Activated naive CD8-positive, alpha-beta T cell treated with anti-CD3 and anti-CD28 coated beads, Interleukin-2, amount 50 U/mL, for 16 hours (primary cell): Measurements from ENCODE around the gene KIAA0513.
"Not testable (repeated sequence)": the region's sequence is repeated elsewhere in the genome, so short reads cannot be mapped to it uniquely, and the experiment has no call there.

Experiments
- DNase-seq: peaks from one replicate; pipeline ENCODE4 v3.0.0-alpha.2; 2020; ENCODE audit warnings: low read depth, low spot score

The KIAA0513 gene

DNA sequence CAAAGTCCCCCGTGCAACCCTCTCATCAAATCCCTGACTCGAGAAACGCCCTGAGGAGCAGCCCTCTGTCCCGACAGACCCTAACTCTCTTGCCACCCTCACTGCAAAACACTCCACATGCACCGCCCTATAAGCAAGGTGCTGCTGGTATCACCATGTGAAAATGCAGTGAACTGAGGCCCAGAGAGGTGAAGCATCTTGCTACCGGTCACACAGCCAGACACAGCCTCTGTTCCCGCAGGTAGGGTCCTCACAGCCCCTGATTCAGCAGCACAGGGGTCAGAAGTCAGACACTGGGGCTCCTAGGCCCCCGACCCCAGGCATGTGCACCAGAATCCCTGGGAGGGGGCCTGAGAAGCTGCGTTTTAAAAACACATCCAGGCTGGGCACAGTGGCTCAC, 83.6 kb downstream of the KIAA0513 start:
- no peak for DNase-seq

DNA sequence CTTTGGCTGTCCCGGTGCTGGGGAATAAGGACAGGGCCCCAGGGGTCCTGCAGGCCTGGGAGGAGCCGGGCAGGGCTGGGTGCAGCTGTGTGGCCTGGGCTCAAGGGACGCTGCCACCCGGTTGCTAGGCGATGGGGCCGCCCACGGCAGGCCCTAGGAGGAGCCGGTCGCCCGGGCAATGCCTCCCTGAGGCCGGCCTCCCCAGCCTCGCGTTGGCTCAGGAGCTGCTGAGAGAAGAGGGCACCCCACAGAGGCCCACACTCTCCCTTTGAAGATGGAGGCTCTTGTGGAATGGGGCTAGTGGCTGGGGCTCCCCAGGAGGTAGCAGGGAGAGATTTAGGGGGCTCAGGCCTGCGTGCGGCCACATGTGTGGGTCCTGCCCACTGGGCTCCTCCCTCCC, 84.8 kb downstream of the KIAA0513 start, which contains the start of gene CIBAR2:
TSS of gene CIBAR2 (minus strand) at position 109 of the 400 bp plus-strand sequence. CDS start 120 bp downstream, outside the sequence.
- no peak for DNase-seq

DNA sequence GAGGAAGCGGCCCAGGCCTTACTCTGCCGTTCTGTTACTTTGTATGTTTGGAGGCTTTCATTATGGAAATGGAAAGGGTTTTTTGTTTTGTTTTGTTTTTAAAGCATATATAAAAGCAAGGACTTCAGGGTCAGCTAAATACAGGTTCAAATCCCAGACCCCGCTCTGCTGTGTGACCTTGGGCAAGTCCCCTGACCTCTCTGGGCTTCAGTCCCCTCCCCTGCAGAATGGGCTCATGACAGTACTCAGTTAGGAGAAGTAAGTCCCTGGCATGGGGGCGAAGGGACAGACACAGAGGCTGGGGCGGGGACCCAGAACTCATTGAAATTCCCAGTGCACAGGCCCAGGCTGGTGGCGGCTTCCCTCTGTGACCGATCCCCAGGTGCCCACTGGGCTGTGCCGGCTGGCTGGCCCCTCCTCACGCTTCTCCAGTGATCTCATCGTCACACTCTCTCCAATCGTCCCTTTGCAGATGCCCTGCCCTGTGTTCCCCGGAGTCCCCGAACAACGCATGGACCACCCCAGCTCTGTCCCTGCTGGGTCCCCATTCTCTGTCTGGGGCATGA, 85.7 kb downstream of the KIAA0513 start:
- DNase-seq = no peak

DNA sequence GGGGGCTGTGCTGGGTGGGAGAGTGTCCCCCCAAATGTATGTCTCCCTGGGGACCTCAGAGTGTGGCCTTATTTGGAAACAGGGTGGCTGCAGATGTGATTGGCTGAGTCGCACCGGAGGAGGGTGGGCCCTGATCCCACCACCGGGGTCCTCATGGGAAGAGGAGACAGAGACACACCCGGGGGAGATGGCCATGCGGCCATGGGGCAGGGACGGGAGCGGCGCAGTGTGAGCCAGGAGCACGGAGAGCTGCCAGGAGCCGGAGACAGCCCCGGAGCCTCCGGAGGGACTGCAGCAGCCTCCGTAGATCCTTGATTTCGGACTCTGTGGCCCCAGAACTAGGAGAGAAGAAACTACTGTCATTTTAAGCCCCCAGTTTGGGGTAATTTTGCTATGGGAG, 86.3 kb downstream of the KIAA0513 start:
- DNase-seq = no peak

DNA sequence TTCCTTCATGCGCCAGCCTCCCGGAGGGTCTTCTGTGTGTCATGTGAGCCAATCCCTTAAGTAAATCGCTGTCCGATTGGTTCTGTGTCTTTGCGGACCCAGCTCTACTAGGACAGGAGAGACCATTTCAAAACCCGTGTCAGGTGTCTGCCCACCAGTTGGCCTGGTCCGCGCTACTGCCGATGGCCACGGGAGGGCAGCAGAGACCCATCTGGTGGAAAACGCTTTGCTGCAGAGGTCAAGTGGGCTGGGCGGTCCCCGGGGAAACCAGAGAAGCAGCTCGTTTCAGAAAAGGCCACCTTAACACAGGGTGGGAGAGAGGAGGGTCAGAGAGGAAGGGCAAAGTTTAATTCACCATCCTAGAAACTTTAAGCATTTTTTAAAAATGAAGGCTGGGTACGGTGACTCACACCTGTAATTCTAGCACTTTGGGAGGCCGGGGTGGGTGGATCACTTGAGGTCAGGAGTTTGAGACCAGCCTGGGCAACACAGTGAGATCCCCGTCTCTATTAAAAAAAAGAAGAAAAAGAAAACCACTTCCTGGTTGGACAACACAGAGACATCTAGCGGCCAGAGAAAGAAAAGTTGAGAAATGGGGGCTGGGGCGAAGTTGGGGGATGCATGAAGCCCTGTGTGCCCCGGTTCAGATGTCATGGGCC, 87.4 kb downstream of the KIAA0513 start:
- DNase-seq = peak; percentile 76

DNA sequence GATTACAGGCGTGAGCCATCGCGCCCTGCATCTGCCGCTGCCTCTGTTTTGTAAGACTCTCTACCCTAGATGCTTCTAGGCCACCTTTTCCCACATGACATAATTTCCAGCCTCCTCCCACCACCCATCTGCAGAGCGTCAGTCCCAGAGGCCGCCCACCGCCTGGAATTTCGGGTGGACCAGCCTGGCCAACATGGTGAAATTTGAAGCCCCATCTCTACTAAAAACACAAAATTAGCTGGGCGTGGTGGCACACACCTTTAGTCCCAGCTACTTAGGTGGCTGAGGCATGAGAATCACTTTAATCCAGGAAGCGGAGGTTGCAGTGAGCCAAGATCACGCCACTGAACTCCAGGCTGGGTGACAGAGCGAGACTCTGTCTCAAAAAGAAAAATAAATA, 89.8 kb downstream of the KIAA0513 start:
- no peak for DNase-seq

DNA sequence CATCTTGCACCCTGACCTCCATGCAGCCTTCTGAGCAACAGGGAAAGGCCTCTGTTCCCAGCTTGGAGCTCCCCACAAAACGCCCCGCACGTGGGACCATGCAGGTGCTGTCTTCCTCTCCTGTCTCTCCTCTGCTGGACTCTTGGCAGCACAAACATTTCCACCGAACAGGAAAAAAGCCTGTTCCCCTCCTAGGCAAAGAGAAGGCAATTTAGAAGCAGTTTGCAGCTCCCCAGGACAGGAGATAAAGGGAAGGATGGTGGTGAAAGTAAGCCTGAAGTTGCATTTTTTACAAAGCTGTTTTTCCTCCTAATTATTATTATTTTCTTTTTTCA, 92.4 kb downstream of the KIAA0513 start:
- no peak for DNase-seq

DNA sequence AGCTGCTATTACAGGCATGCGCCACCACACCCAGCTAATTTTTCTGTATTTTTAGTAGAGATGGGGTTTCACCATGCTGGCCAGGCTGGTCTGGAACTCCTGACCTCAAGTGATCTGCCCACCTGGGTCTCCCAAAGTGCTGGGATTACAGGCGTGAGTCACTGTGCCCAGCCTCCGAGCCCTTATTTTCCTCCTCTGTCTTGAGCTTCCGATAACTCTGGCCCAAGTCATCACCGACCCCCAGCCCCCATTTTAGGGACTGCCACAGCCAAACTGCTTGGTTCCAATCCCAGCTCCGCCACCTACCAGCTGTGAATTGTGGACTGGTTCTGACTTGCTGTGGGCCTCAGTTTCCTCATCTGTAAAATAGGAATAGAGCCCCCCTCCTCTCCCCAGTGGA, 95.8 kb downstream of the KIAA0513 start:
- not testable (repeated sequence) for DNase-seq

DNA sequence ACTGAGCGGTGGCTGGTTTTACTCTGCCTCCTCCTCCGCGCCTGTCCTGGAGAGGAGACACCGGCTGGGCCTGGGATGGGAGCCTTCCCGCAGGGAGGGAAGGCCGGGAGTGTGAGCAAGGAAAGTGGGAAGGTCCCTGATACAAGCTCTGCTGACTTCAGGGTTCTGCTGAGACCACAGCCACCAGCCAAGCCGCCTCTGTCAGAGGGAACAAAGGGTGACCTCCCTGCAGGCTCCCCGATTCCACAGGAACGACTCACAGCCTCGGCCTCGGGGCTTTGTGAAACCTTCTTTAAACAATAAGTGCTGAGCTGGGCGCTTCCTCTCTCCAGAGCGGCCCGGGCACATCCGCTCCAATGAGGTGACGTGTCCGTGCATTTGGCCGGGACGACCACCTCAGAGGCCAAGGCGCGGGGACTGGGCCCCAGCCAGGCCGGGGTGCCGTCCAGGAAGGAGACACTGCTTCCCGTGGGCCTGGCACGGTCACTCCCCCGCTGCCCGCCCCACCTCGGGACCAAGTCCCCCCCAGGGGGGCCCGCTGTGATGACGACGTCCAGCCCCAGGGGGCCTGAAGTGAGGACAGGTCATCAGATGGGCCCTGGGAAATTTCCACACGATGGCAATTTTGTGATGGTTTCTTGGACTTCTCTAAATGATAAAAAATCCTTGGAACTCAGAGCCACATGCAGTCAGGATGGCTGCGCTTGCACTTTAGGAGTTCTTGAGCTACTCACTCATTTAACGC, 96.5 kb downstream of the KIAA0513 start:
- DNase-seq = no peak

DNA sequence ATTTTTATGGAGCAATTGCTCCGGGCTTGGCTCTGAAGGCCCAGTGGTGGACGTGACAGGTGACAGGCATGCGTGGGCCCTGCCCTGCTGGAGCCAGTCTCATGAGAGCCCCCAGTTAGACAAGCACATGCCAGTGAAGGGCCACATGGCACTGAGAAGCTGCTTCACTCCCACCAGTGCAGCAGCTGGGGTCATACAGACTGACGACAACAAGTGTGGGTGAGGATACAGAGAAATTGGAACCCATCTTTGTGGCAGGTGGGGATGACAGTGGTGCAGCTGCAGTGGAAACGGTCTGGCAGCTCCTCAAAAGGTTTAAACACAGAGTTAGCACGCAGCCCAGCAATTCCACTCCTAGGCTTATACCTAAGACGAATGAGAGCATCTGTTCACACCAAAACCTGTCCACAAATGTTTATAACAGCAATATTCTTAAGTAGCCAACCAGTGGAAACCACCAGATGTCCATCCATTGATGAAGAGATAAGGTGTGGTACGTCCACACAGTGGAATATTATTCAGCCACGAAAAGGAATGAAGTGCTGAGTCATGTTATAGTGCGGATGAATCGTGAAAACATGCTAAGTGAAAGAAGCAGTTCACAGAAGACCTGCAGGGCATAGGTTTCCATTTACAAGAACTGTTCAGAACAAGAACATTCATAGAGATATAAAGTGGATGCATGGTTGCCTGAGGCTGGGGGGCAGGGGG, 97.2 kb downstream of the KIAA0513 start:
- no peak for DNase-seq

DNA sequence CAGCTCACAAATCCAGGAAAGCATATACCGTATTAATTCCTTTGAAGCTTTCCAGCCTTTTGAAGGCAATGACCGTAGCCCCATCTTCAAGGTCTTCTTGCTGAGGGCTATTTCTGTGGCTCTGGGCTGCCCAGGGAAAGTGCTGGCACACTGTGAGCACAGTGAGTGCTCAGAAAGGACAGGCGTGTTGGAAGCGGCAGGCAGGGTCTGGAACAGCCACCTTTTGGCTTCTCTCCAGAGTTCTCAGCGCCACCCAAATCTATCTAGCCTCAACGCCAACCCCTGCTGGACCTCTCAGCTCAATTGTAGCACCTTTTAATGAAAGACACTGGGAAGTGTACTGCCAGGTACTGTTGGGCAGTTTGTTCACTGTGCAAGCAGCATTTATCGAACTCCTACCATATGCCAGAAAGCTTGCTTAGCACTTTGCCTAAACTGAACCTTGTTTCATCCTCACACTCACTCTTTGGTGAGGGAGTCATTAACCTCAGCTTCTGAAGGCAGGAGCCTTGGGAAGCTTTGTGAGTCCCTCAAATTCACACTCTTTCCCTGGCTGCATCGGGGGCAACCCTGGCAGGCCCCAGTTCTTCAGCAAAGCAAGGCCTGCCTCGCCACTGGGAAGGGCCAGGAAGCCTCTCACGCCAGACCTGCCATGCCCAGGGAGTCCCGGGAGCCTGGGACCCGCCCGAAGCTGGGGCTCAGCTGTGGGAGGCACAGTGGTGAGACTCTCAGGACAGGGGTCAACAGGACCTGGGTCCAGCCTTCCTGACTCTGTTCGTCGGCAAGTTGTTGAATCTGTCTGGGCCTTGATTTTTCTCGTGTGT, 98.2 kb downstream of the KIAA0513 start:
- no peak for DNase-seq

DNA sequence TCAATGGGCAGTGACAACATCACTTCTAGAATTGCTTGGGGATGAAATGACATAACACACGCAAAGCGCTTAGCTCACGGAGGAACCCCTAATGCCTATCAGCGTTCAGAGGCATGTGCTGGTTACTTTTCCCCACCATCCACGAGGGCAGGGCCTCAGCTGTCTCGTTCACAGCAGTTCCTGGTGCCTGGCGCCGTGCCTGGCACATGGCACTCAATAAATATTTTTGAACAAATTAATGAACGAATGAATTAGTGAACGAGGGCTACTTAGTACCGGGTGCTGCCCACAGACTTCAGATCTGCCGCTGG, 98.8 kb downstream of the KIAA0513 start:
- DNase-seq = no peak

DNA sequence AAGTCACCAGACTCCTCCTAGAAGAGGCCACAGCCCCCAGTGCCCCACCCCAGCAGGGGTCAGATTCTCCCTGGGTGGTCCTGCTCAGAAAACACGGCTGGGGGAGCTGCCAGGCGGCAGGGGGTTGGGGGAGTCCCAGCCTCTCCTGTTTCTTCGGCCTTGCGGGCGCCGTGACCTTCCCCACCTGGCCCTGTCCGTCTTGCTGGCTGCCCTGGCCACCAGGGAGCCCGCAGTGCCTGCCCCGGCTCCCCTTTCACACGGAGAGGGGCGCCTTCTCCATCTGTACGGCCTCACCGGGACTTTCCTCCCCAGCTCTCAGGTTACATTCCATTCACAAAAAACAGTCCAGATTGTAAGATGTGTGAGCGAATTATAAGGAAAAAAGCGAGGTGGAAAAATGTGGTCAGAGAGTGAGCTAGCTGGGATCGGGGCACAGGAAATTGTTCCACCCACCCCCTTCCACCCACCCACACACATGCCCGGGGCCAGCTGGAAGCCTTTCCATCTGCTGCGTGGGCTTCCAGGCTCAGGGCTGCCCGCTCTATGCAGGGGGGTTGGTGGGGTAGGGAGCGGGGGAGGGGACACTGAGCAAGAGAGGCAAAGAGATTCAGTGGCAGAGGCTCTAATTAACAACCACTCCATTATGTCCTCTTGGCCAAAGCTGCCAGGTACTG, 99.2 kb downstream of the KIAA0513 start:
- DNase-seq = no peak

DNA sequence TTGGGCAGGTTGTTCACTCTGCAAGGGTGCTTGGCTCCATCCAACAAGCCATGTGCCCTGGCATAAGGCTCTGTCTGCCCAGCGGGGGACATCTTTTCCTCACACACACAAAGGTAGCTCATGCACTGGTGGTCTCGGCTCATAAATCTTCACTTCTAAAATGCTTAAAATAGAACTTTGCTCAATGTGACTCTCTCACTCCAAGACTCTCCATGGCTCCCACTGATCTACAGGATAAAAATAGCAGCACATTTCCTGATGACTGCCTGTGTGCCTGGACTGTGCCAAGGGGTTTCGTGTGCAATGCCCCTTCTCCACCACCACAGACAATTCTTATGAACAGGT, 99.8 kb downstream of the KIAA0513 start:
- no peak for DNase-seq

DNA sequence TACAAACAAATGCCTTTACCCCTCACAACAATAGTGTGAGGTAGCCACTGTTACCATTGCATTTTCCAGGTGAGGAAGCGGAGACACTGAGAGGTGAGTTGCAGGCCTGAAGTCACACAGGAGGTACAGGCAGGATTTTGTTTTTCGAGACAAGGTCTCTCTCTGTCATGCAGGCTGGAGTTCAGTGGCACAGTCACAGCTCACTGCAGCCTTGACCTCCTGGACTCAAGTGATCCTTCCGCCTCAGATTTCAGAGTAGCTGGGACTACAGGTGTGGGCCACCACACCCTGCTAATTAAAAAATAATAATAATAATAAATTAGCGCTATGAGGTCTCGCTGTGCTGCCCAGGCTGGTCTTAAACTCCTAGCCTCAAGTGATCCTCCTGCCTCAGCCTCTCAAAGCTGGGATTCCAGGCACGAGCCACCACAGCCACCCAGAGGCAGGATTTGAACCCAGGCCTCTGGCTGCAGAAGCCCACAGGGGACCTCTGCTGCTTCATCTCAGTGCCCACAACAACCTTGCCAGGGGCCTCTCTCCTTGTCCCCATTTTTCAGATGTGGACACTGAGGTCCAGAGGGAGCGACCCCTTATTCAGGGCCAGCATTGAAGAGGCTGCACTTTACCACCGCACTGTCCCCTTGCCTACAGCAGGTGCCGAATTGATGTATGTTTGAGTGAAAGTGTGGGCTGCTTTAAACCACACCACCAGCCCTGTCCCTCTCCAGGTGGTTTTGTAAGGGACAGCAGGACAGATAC, 100.7 kb downstream of the KIAA0513 start:
- no peak for DNase-seq

DNA sequence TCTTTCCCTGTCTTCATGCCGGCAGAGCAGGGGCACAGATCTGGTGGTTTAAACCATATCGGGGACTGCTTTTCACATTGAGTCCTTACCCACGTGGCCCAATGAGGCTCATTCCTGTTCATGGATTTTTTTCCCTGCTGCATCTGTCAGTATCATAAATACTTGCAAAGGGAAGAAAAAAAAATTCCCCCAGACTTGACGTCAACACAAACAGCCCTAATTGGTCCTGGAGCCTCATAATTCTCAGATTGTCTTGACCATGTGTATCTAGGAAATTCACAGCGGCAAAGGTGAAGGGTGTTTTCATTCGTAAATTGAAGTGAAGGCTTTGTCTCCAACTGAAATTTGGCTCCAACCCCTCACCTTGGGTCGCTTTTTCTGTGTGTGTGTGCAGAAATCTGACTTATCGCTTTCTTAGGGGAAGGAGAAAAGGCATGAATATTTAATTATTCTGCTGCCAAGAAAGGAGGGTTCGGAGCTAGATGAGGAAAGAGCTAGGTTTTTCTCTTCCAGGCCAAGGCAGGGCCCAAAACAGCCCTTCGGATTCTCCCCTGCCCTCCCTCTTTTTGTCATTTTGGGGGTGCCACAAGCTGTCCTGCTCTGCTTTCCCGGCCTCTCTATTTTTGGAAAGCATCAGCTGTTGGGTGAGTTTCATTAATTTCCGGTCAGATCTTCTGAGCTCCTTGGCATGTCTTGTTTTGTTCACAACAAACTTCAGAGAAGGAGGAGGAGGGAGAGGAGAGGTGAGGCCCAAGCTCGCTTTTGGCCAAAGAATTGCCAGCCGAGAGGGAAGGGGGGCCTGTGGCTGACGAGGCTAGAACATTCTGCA, 102.5 kb downstream of the KIAA0513 start:
- DNase-seq = no peak

DNA sequence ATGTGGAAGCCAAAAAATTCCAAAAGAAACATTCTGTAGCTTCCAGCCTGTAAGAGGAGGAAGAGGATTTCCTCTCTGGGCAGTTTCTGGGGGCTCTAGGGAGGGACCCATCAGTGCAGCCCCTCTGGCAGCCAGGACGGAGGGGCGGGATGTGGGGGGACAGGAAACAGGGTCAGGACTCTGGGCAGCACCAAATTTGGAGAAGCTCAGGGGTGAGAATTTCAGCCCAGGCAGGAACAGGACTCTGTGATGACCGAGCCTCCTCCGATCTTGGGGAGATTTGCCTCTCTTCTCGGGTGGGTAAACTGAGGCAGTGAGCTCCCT, 103.1 kb downstream of the KIAA0513 start:
- no peak for DNase-seq

DNA sequence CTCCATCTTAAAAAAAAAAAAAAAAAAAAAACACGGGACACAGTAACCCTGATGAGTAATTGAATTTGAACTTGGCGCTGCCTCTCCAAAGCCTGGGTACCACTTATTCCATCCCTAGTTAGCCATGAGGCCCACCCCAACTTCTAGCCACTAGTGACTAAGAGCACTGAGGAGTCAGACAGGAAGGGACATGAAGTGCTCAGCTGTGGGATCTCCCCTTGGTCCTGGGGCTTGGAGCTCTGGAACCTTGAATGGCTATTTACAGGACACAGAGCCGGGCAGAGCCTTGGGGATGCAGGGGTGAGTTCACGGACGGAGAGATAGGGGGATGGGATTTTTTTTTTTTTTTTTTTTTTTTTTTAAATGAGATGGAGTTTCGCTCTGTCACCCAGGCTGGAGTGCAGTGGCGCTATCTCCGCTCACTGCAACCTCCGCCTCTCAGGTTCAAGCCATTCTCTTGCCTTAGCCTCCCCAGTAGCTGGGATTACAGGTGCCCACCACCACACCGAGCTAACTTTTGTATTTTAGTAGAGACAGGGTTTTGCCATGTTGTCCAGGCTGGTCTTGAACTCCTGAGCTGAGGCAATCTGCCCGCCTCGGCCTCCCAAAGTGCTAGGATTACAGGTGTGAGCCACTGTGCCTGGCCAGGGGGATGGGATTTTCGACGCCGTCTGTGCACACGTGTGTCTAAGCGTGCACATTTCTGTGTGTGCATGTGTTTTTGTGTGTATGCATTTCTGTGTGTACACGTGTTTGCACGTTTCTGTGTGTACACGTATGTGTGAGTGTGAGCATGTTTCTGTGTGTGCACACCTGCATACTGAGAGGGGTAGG, 105.1 kb downstream of the KIAA0513 start:
- no peak for DNase-seq

DNA sequence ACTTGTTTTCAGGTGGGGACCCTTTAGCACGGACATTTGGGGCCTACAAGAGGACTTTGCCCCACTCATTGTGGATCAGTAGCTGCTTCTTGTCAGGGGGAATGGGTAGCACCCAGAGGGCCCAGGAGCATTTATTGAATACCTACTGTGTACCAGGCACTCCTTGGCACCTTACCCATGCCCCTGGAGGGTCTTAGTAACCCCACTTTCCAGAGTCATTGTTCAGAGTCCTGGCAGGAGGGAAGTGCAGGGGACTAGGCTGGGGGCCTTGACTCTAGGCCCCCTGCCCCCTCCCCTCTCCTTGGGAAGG, 105.7 kb downstream of the KIAA0513 start:
- no peak for DNase-seq
